GM23338 (cell line): ENCODE measurements around the gene BCKDHA.

Experiments used
- EZH2phosphoT487 ChIP-seq: fragments of 200-600 bp; sonication (generic); IDR thresholded peaks from one replicate; pipeline ENCODE4 v1.8.1; 2018; ENCODE audit warnings: antibody characterized with exemption; ENCODE audit not compliant: unreplicated experiment
- POLR2AphosphoS5 ChIP-seq: IDR thresholded peaks from 2 replicates; pipeline ENCODE4 v1.6.1; 2016; ENCODE audit warnings: antibody characterized with exemption, low read depth
- TF ChIP-seq, protein P1 (sequence below), 2 experiments: fragments of 200-600 bp in 1 of 2; sonication (generic) in 1 of 2; conservative IDR thresholded peaks; 2 replicates each; pipeline versions ENCODE4 v1.5.1 to v1.6.1; 2016 to 2017; ENCODE audit warnings: antibody characterized with exemption in 2 of 2, low read depth in 2 of 2, mild to moderate bottlenecking in 2 of 2, moderate library complexity in 1 of 2

DNA sequence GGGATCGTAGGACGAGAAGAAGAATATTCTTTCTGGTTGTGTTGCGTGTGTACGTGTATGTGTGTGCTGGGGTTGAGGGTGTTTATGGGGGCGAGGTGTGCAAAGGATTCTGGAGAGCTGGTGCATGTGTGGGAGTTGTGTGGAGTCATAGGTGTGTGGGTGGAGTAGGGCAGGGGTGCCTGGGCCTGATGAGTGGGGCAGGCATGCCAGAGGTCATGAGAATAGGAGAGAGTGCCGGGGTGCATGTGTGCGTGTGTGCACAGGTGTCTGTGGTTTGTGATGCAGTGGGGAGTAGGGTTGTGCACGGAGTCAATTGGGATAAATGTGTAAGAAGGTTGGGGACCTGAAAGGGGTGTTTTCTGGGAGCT lies 20.6 kb upstream of the BCKDHA start:
- TF ChIP-seq, protein P1, sequence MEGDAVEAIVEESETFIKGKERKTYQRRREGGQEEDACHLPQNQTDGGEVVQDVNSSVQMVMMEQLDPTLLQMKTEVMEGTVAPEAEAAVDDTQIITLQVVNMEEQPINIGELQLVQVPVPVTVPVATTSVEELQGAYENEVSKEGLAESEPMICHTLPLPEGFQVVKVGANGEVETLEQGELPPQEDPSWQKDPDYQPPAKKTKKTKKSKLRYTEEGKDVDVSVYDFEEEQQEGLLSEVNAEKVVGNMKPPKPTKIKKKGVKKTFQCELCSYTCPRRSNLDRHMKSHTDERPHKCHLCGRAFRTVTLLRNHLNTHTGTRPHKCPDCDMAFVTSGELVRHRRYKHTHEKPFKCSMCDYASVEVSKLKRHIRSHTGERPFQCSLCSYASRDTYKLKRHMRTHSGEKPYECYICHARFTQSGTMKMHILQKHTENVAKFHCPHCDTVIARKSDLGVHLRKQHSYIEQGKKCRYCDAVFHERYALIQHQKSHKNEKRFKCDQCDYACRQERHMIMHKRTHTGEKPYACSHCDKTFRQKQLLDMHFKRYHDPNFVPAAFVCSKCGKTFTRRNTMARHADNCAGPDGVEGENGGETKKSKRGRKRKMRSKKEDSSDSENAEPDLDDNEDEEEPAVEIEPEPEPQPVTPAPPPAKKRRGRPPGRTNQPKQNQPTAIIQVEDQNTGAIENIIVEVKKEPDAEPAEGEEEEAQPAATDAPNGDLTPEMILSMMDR (conservative IDR thresholded peaks at IDR 0.05; ENCODE audit: low read depth in 2 of 2), result no peak
- no peak for TF ChIP-seq EZH2phosphoT487
- TF ChIP-seq POLR2AphosphoS5, result no peak
